H1 (cell line): ENCODE results near the gene PITRM1. TPM values are rescaled to one million over a fixed set of nuclear protein-coding genes. Genes with fewer than 3 reads are reported as not detected.

Experiments used
- EZH2 ChIP-seq: fragments of 200-600 bp; sonication (generic); IDR thresholded peaks from 2 replicates; pipeline ENCODE4 v1.7.1; 2012; ENCODE audit warnings: low read depth, mild to moderate bottlenecking, moderate library complexity, low read length, inconsistent platforms; ENCODE audit not compliant: severe bottlenecking
- polyA plus RNA-seq, 7 experiments: library from polyadenylated mRNA; depleted of rRNA in 3 of 7; stranded (reverse) in 5 of 7; unstranded in 2 of 7; fragments of >200 nt in 5 of 7; fragments of 200-250 nt in 2 of 7; gene quantifications; 1 replicate in 5 of 7; 2 replicates in 1 of 7; 4 replicates in 1 of 7; pipeline versions ENCODE4 v1.2.1 to v1.2.3, GENCODE V29; 2011 to 2013; ENCODE audit warnings: missing spikeins in 2 of 7, mixed read lengths in 2 of 7
- total RNA-seq: library from RNA; stranded (reverse); fragmentation: NEBNext Ultra II Directional; extraction: Animal tissue kit (Norgen Biotek cat#: 25700); gene quantifications from 2 replicates; pipeline ENCODE4 v1.2.1, GENCODE V29; 2021

Gene PITRM1
- total and polyA plus RNA-seq, 2 of the 8 experiments (the other 6 are each of a cell fraction or from before 2014, with no cell fraction given): 18.6 to 31.5 TPM

DNA sequence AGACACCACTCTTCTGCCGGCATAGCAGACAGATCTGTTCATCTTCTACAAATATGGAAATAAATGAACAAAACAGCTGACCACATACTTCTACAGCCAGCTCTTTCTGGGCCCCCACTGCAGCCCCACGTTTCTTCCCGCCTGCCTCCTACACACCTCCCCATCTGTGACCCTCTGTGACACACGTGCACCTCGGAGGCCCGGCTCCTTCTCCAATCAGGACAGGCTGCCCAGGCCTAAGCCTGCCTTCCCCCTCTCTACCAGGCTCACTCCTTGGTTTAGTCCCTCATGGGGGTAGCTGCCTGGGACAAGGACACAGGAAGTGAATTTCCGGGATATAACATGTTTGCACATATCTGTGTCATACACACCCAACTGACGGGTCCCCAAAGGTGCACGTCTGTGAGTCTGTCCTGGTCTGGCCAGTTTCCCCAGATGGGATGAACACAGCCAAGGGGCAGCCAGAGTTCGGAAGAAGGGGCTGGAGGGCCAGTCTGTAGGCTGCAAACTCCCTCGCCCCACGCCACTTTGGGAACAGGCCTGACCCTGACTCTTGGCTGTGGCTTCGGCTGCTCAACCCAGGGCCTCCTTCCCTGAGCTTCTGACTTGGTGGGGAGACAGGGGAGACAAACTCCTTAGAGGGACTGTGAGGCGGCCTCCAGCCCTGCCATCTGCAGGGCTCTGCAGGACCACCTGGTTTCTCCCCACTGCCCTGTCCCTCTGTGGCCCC is 30.3 kb downstream of the PITRM1 start (continued):
- TF ChIP-seq EZH2: no peak
